Trophoblast cell (in vitro differentiated cells and primary cell): Measurements from ENCODE around the gene CELSR2.

Experiments used
- DNase-seq, 2 donors: peaks; one replicate each; pipeline ENCODE4 v3.0.0-alpha.2; 2016
- H2AFZ ChIP-seq: 2 replicates; pipeline ENCODE4 v1.6.1; 2013; ENCODE audit warnings: low read length, moderate library complexity, mild to moderate bottlenecking; ENCODE audit not compliant: insufficient read depth, poor library complexity
- H2AK5ac ChIP-seq: 2 replicates; pipeline ENCODE4 v1.6.1; 2013; ENCODE audit warnings: mild to moderate bottlenecking, low read length
- H2BK120ac ChIP-seq: 2 replicates; pipeline ENCODE4 v1.6.1; 2013; ENCODE audit warnings: low read length, mild to moderate bottlenecking, moderate library complexity; ENCODE audit not compliant: insufficient read depth, poor library complexity
- H2BK12ac ChIP-seq: 2 replicates; pipeline ENCODE4 v1.6.1; 2013; ENCODE audit warnings: mild to moderate bottlenecking, low read length, moderate library complexity
- H2BK5ac ChIP-seq: 2 replicates; pipeline ENCODE4 v1.6.1; 2013; ENCODE audit warnings: low read length, low read depth, moderate library complexity, mild to moderate bottlenecking; ENCODE audit not compliant: poor library complexity
- H3K14ac ChIP-seq: 2 replicates; pipeline ENCODE4 v1.6.1; 2013; ENCODE audit warnings: mild to moderate bottlenecking, low read length
- H3K18ac ChIP-seq: 2 replicates; pipeline ENCODE4 v1.6.1; 2013; ENCODE audit warnings: mild to moderate bottlenecking, low read length
- H3K23ac ChIP-seq: 2 replicates; pipeline ENCODE4 v1.6.1; 2013; ENCODE audit warnings: low read length
- H3K27ac ChIP-seq: 2 replicates; pipeline ENCODE4 v1.5.1; 2013; ENCODE audit warnings: low read depth, mild to moderate bottlenecking, inconsistent platforms, low read length, moderate library complexity
- H3K27me3 ChIP-seq: 2 replicates; pipeline ENCODE4 v1.6.1; 2013; ENCODE audit warnings: inconsistent platforms, mild to moderate bottlenecking, low read length, moderate library complexity; ENCODE audit not compliant: insufficient read depth
- H3K36me3 ChIP-seq, 2 experiments: 1 replicate in 1 of 2; 2 replicates in 1 of 2; pipeline ENCODE4 v1.6.1; 2013; ENCODE audit warnings: low read length in 2 of 2, mild to moderate bottlenecking in 2 of 2, moderate library complexity in 1 of 2; ENCODE audit not compliant: insufficient read depth in 2 of 2, control insufficient read depth in 1 of 2
- H3K4ac ChIP-seq: 2 replicates; pipeline ENCODE4 v1.6.1; 2013; ENCODE audit warnings: low read depth, mild to moderate bottlenecking, low read length, moderate library complexity
- H3K4me1 ChIP-seq, 2 experiments: 1 replicate in 1 of 2; 2 replicates in 1 of 2; pipeline ENCODE4 v1.6.1; 2013; ENCODE audit warnings: low read length in 2 of 2, mild to moderate bottlenecking in 2 of 2, moderate library complexity in 1 of 2; ENCODE audit not compliant: insufficient read depth in 2 of 2, control insufficient read depth in 1 of 2
- H3K4me2 ChIP-seq: 2 replicates; pipeline ENCODE4 v1.6.1; 2013; ENCODE audit warnings: inconsistent platforms, mild to moderate bottlenecking, low read length, moderate library complexity
- H3K4me3 ChIP-seq: 2 replicates; pipeline ENCODE4 v1.5.1; 2013; ENCODE audit warnings: mild to moderate bottlenecking, low read depth, low read length, inconsistent platforms
- H3K79me1 ChIP-seq: one replicate; pipeline ENCODE4 v1.6.1; 2013; ENCODE audit warnings: low read length
- H3K79me2 ChIP-seq: 2 replicates; pipeline ENCODE4 v1.6.1; 2013; ENCODE audit warnings: low read length, mild to moderate bottlenecking; ENCODE audit not compliant: control insufficient read depth, insufficient read depth, poor library complexity
- H3K9ac ChIP-seq: 2 replicates; pipeline ENCODE4 v1.6.1; 2013; ENCODE audit warnings: mild to moderate bottlenecking, low read length
- H3K9me3 ChIP-seq: 2 replicates; pipeline ENCODE4 v1.6.1; 2013; ENCODE audit warnings: low read depth, mild to moderate bottlenecking, control low read depth, inconsistent platforms, low read length; ENCODE audit not compliant: insufficient read depth
- H4K12ac ChIP-seq: 2 replicates; pipeline ENCODE4 v1.6.1; 2013; ENCODE audit warnings: low read depth, mild to moderate bottlenecking, low read length, moderate library complexity
- H4K8ac ChIP-seq: 2 replicates; pipeline ENCODE4 v1.6.1; 2013; ENCODE audit warnings: low read depth, mild to moderate bottlenecking, low read length, moderate library complexity
- H4K91ac ChIP-seq: one replicate; pipeline ENCODE4 v1.6.1; 2013; ENCODE audit warnings: low read depth, mild to moderate bottlenecking, low read length, moderate library complexity
- WGBS: extraction: QIAGEN DNeasy Blood & Tissue Kit; methylation state at CpG from one replicate; pipeline ENCODE4 v1.1.7; 2013; ENCODE audit warnings: missing lambda C conversion rate; ENCODE audit not compliant: insufficient read length, insufficient coverage; ENCODE audit errors: extremely low coverage; 5-methylcytosine and 5-hydroxymethylcytosine counted together

Gene CELSR2

GRCh38 chr1:109255678-109256077 lies 6.3 kb downstream of the CELSR2 start:
- H2AK5ac ChIP-seq = peak overlapping the region; percentile 97
- H4K91ac ChIP-seq = peak overlapping the region; percentile 94
- no peak for DNase-seq
- H3K4ac ChIP-seq = no peak overlapping the region
- H3K36me3 ChIP-seq = peaks cover 28 to 33% of the 10 kb centered on the region in 2 experiments
- peaks cover 17% of the 10 kb centered on the region for H3K79me2 ChIP-seq
- no peak overlapping the region for H2AFZ ChIP-seq
- H3K18ac ChIP-seq = peak overlapping the region; percentile 67
- H3K23ac ChIP-seq = no peak overlapping the region
- H3K27ac ChIP-seq = no peak overlapping the region
- peaks cover 9% of the 10 kb centered on the region for H3K9me3 ChIP-seq
- H3K79me1 ChIP-seq = peaks cover 27% of the 10 kb centered on the region
- H3K4me3 ChIP-seq = no peak overlapping the region
- H2BK12ac ChIP-seq = no peak overlapping the region
- H3K14ac ChIP-seq = peak overlapping the region; percentile 23
- H3K27me3 ChIP-seq = no peaks in the 10 kb centered on the region
- H3K4me1 ChIP-seq = peaks cover 40 to 43% of the 10 kb centered on the region in 2 experiments
- H3K4me2 ChIP-seq = no peak overlapping the region
- H2BK120ac ChIP-seq = no peak overlapping the region
- H3K9ac ChIP-seq = no peak overlapping the region
- no CpG with 5 or more reads among the region's 5 CpGs for WGBS
- no peak overlapping the region for H4K12ac ChIP-seq
- H2BK5ac ChIP-seq = no peak overlapping the region
- H4K8ac ChIP-seq = no peak overlapping the region

- H4K8ac ChIP-seq = no peak overlapping the region
- no peak for DNase-seq
- H3K9ac ChIP-seq = no peak overlapping the region
- no peak overlapping the region for H4K12ac ChIP-seq
- H3K4me2 ChIP-seq = no peak overlapping the region
- H3K27me3 ChIP-seq = no peaks in the 10 kb centered on the region
- H3K36me3 ChIP-seq = peaks cover 32 to 33% of the 10 kb centered on the region in 2 experiments
- no peak overlapping the region for H4K91ac ChIP-seq
- H3K23ac ChIP-seq = no peak overlapping the region
- no peak overlapping the region for H2BK5ac ChIP-seq
- H3K14ac ChIP-seq = no peak overlapping the region
- H3K79me1 ChIP-seq = peaks cover 27% of the 10 kb centered on the region
- H2BK12ac ChIP-seq = peak overlapping the region; percentile 19
- no peak overlapping the region for H2AK5ac ChIP-seq
- peaks cover 17% of the 10 kb centered on the region for H3K79me2 ChIP-seq
- H3K18ac ChIP-seq = no peak overlapping the region
- H3K4me1 ChIP-seq = peaks cover 40 to 43% of the 10 kb centered on the region in 2 experiments
- H3K4ac ChIP-seq = no peak overlapping the region
- no CpG with 5 or more reads among the region's 7 CpGs for WGBS
- no peak overlapping the region for H2AFZ ChIP-seq
- no peak overlapping the region for H2BK120ac ChIP-seq
- no peak overlapping the region for H3K4me3 ChIP-seq
- H3K9me3 ChIP-seq = peaks cover 9% of the 10 kb centered on the region
- no peak overlapping the region for H3K27ac ChIP-seq
Observed at GRCh38 chr1:109256085-109256484, 6.7 kb downstream of the CELSR2 start.

GRCh38 chr1:109256971-109257681 lies 7.8 kb downstream of the CELSR2 start:
- Histone ChIP-seq H3K36me3 (peaks cover 34 to 35% of the 10 kb centered on the region in 2 experiments), H2AK5ac (no peak overlapping the region), H3K27me3 (no peaks in the 10 kb centered on the region), H4K12ac (no peak overlapping the region), H4K8ac (no peak overlapping the region), H3K4me1 (peaks cover 40 to 43% of the 10 kb centered on the region in 2 experiments), H3K14ac (no peak overlapping the region), H3K4me2 (no peak overlapping the region), H2BK12ac (no peak overlapping the region), H3K9ac (no peak overlapping the region), H4K91ac (no peak overlapping the region), H3K79me2 (peaks cover 17% of the 10 kb centered on the region), H3K18ac (no peak overlapping the region), H3K27ac (no peak overlapping the region), H3K79me1 (peaks cover 27% of the 10 kb centered on the region), H3K9me3 (no peaks in the 10 kb centered on the region), H3K4me3 (no peak overlapping the region), H2BK5ac (no peak overlapping the region), H3K23ac (no peak overlapping the region), H3K4ac (no peak overlapping the region), H2AFZ (no peak overlapping the region), H2BK120ac (no peak overlapping the region)
- no CpG with 5 or more reads among the region's 5 CpGs for WGBS
- DNase-seq = peak in 1 of 2 donors; percentile 51

- Histone ChIP-seq H2BK12ac (no peak overlapping the region), H2BK120ac (no peak overlapping the region), H3K9me3 (no peaks in the 10 kb centered on the region)
Observed at GRCh38 chr1:109257682-109258421, 8.5 kb downstream of the CELSR2 start.

More at GRCh38 chr1:109257682-109258421, 8.5 kb downstream of the CELSR2 start:
- H3K14ac ChIP-seq = no peak overlapping the region
- H3K4me2 ChIP-seq = no peak overlapping the region
- no peak overlapping the region for H4K8ac ChIP-seq
- H2BK5ac ChIP-seq = no peak overlapping the region
- peaks cover 17% of the 10 kb centered on the region for H3K79me2 ChIP-seq
- no peak overlapping the region for H2AFZ ChIP-seq
- H3K4me1 ChIP-seq = peaks cover 38 to 42% of the 10 kb centered on the region in 2 experiments
- no peak overlapping the region for H3K4me3 ChIP-seq
- no peak overlapping the region for H3K23ac ChIP-seq
- H3K27ac ChIP-seq = no peak overlapping the region
- H2AK5ac ChIP-seq = no peak overlapping the region
- H4K12ac ChIP-seq = no peak overlapping the region
- no CpG with 5 or more reads among the region's 15 CpGs for WGBS
- DNase-seq = no peak
- H3K9ac ChIP-seq = no peak overlapping the region
- peaks cover 32% of the 10 kb centered on the region in 2 experiments for H3K36me3 ChIP-seq
- H3K4ac ChIP-seq = no peak overlapping the region
- no peak overlapping the region for H4K91ac ChIP-seq
- no peak overlapping the region for H3K18ac ChIP-seq
- H3K27me3 ChIP-seq = no peaks in the 10 kb centered on the region
- H3K79me1 ChIP-seq = peaks cover 26% of the 10 kb centered on the region
